Superior temporal gyrus (tissue), 1 donor: ENCODE data around the gene ATP4A.

Source experiments
- DNase-seq: peaks from one replicate; pipeline ENCODE4 v3.0.0-alpha.2; 2016; ENCODE audit errors: extremely low spot score

Gene ATP4A

GRCh38 chr19:35524181-35524837 is 39.1 kb downstream of the ATP4A start:
- no peak for DNase-seq

GRCh38 chr19:35522745-35523327 is 40.6 kb downstream of the ATP4A start:
- DNase-seq = no peak

DNA sequence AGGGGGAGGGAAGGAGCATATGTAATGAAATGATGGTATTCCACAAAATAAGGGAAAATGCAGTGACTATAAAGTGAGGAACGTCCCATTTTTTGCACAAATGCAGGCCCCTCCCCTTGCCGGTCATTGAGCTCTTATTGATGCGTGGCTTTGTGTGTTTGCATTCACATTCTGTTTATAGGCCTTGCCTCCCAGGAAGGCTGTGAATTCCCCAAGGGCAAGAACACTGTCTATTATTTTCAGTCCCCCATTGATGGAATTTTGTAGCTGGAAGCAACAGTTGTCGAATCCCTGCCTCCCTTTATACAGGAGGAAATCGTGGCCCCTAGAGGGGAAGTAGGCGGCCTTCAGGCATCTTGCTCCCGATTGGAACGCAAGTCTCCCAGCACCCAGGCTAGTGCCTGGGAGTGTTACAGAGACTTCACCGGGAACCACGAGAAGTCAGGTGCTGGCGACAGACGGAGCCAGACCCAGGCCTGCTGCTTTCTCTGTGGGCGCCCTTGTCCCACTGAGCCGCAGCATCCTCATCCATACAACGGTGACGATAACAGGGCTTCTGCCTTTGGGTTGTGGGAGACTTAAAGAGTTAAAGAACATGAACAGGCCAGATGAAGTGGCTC is 42.2 kb downstream of the ATP4A start:
- no peak for DNase-seq

DNA sequence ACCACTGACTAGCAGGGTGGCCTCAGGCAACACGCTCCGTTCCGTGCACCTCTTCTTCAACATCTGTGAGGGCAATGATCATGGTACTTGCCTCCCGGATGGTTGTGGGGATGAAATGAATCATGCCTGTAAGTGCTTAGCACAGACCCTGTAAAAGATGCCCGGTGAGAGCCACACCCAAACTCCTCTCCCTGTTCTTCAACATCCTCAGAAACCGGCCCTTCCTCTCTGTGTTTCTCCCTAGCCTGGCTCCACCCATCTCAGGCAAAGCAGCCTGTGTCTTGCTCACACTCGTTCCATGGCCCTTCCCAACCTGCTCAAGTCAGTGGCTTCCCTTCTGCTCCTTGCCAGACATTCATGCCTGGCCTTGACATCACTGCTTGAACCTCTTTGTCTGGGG is 44.2 kb downstream of the ATP4A start:
- DNase-seq = no peak

- no peak for DNase-seq
Observed at GRCh38 chr19:35518313-35518712, 45.1 kb downstream of the ATP4A start.

DNA sequence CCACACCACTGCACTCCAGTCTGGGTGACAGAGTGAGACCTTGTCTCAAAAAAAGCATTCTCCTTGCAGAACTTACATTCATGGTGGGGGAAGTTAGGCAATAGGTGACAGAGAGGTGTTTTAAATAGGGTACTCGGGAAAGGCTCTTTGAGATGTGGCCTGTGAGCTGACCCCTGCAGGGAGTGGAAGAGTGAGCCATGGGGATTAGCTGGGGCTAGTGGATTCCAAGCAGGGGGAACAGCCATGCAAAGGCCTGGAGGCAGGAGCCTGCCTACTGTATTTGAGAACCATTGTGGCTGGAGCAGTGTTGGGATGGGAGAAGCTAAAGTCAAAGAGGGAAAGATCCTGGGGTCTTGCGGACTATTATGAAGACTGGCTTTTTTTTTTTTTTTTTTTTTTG is 46.1 kb downstream of the ATP4A start:
- no peak for DNase-seq

GRCh38 chr19:35516310-35516709 is 47.1 kb downstream of the ATP4A start:
- DNase-seq = no peak

- no peak for DNase-seq
Observed at GRCh38 chr19:35514282-35514809, 49.1 kb downstream of the ATP4A start.

DNA sequence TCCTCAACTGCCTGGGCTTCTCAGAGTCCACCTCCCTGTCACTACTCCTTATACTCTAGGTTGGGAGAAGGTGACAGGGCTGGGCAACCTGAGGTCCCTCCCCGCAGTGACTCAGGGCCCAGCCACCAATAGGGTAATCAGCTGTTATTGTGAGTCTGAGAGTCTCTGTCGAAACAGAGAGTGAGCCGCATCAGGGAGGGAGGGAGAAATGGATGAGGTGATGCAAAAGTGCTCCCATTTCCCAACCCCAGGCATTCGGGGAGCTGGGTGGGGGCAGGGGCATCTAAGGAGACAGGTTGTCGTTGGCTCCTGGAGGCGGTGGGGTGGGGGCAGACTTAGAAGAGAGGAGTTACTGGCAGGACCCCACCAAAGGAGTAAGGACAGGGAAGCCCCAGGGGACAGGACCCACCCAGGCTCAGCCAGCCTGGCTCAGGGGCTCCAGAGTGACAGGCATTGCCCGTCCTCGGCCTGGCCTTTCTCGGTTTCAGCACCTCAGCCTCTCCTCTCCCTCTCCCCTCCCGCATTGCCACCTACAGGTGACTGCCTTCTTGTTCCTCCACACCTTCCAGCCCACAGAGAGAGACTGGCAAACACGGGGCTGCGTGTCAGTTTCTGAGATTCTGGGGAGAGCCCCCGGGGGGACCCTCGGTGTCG is 49.7 kb downstream of the ATP4A start, which contains the start of gene DMKN:
Gene DMKN, minus strand, starts transcription at position 22 of the 654 bp plus-strand sequence. CDS start 174 bp downstream, outside the sequence.
- no peak for DNase-seq

GRCh38 chr19:35512831-35513627 is 50.4 kb downstream of the ATP4A start:
- no peak for DNase-seq

DNA sequence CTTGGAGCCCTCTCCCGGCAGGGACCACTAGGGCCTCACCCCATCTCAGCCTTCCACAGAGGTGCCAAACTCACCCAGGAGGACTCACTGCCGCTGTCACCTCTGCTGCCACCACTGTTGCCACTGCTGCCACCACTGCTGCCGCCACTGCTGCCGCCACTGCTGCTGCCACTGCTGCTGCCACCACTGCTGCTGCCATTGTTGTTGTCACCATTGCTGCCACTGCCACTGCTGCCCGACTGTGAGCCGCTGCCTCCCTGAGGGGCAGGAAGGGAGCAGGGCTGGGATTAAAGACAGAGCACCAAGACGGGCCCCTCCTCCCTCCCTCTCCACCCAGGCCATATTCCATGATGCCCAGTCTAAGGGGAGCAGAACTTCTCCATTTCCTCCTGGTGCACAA is 52.1 kb downstream of the ATP4A start:
- DNase-seq = no peak

DNA sequence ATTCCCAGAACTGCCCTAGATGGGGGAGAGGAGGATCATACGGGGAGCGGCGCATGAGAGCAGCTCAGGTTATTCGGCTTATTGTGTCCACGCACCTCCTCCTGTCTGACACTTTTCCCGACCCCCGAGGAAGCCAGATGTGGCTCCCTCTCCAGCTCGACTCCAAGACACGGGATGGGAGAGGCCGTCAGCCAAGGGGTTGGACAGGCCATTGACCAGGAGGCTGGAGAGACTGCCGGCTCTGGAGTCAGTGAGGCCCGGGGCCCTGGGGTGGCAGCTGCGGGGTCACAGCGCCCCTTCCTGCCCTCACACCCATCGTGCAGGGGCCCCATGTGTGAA is 52.9 kb downstream of the ATP4A start:
- DNase-seq = no peak

DNA sequence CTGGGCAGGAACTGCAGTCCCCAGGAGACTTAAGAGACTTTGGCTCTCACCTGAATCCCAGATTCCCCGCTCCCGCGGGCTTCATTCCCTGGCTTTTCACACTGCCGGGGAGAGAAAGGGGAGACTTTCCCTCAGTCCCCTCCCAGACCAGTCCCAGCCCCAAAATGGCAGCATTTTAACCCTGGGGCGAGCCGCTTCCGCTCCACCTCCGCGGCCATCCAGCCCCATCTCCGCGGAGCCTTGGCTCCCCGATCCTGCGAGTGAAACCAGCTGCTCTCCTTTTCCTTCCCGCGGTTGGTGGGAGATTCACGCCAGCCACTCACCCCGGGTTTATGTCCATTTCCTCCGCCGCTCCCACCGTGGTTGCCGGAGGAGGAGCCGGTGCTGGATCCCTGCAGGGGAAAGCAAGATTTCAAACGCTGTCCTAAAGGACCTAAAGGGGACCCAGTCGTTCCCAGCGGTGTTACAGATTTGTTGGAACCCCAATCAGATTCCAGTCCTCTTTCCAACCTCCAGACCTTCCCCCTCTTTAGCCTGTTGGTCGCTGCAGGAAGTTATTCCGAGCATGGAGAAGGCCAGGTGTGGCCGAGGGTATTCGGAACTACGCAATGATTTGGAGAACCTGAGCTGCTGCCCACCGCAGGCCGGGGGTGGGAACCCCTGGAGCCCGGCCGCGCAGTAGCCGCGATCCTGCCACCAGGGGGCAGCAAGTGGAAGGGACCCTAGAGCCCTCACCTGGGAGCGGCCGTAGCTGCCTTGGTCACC is 53.4 kb downstream of the ATP4A start:
- peak; percentile 73 for DNase-seq

DNA sequence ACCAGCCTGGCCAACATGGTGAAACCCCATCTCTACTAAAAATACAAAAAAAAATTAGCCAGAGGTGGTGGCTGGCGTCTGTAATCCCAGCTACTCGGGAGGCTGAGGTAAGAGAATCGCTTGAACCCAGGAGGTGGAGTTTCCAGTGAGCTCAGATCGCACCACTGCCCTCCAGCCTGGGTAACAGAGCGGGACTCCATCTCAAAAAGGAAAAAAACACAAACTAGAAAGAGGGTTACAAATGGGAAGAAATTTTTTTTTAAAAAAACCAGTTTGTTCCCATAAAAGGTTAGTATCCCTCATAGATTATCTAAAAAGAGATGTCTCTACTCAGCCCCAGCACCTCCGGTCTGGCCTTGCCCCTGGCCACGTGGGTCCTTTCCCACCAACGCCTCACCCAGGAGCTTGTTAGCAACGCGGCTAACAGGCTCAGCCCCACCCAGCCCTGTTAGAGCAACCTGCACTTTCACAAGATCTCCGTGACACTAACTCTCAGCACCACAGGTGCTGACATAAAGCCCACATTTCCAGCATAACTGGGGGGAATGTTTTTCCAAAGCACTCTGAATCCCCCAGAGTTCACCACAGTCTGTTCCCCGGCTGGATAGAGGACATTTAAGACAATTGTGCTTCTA is 54.3 kb downstream of the ATP4A start:
- DNase-seq = no peak

DNA sequence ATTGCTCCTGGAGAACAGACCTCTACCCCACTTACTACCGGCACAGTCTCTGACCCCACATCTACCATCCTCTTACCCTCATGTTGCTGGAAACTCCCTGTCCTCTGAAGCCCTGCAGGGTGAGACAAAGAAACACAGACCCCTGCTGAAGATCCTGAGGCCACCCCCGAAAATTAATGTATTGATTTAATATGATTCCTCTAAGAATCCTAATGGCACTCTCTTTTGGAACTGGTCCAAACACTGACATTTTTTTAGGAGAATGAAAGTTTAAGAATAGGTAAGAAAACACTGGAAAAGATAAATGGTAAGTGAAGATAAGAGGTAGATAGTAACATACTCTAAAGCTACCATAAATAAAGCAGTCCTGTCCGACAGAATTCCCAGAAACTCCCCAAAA is 55.3 kb downstream of the ATP4A start:
- no peak for DNase-seq

DNA sequence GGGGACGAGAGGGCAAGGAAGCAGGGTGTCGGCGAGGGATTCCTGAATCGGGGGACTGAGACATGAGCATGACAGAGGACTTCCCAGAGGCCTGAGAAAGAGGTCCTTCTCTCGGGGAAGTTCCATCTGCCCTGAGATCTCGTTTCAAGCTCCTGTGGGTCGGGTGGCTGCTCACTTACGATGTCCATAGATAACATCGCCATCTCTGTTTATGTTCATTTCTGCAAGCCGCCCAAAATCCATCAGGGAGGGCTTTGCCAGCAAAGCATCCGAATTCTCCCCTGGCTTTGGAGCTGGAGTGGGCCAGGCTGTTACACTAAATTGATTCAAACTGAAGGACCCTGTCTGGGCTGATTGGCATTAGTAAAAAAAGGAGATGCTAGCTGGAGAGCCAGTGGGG is 55.9 kb downstream of the ATP4A start:
- DNase-seq = no peak

DNA sequence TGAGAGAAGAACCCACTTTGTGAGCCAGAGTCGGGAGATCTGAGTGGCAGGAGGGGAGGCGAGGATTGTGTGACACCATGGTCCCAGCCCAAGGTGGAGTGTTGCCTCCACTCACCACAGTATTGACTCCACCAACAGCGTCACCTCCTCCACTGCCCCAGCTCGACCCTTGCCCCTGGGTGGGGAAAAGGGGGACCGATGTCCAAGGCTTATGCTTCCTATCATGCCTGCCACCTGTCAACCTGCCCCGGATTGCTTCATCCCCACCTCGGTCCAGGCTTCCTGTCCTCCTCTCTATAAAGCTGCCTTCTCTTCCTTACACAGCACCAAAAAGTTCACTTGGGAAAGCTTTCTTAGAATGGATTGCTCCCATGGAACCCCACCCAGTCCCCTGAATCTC is 57.4 kb downstream of the ATP4A start:
- no peak for DNase-seq

DNA sequence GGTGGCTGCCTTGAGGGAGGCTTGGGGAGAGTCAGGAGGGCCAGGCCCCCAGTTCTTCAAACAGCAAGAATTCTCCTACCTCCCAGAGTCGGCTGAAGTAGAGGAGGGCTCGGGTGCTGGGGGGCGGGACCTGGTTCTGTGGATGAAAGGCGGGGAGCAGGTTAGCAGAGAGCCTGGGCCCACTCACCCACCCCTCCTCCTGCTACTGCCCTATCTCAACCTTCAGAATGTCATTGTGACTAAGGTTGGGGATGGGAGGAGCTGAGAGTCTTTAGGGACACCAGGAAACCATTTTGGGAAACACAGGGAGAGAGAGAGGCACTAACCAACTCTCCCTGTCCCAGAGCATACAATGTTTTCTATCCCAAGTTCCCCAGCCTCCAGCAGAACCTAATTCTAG is 60.7 kb downstream of the ATP4A start:
- no peak for DNase-seq

- DNase-seq = no peak
Observed at GRCh38 chr19:35501684-35502083, 61.8 kb downstream of the ATP4A start.

DNA sequence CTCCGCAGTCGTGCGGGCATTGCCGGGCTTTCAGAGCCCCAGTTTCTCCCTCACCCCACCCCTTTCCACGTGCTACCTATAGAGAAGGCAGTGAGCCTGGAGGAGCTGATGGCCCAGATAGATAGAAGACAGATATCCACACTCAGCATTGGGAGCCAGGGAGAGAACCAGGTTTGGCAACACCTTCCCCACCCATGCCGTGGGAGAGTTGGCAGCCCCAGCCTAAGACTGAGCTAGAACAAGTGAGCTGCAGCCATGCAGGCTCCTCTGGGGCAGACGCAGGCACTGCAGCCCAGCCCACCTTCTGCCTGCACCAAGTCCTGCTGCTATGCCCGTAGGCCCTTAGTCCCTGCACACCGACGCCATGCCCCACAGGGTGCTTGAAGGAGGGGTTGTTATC is 62.8 kb downstream of the ATP4A start:
- no peak for DNase-seq
